HepG2 (cell line): ENCODE data around the gene DLEC1. TPM values are rescaled to one million over a fixed set of nuclear protein-coding genes. Genes with fewer than 3 reads are reported as not detected.

Experiments used
- AHDC1 ChIP-seq: sonication (generic); formaldehyde crosslinking; IDR thresholded peaks from 2 replicates; pipeline ENCODE4 v1.5.1; 2020; ENCODE audit warnings: mild to moderate bottlenecking, missing genetic modification reagents, borderline replicate concordance
- ARID2 ChIP-seq: sonication (generic); formaldehyde crosslinking; IDR thresholded peaks from 2 replicates; pipeline ENCODE4 v1.8.1; 2022; ENCODE audit warnings: mild to moderate bottlenecking, missing genetic modification reagents, borderline replicate concordance
- CCAR2 ChIP-seq: fragments of 200-400 bp; formaldehyde crosslinking; optimal IDR thresholded peaks from 2 replicates; pipeline ENCODE3; 2018; ENCODE audit warnings: low read depth, mild to moderate bottlenecking, low read length, moderate library complexity
- CCDC6 ChIP-seq: sonication (generic); formaldehyde crosslinking; IDR thresholded peaks from 2 replicates; pipeline ENCODE4 v1.8.1; 2022; ENCODE audit warnings: mild to moderate bottlenecking, missing genetic modification reagents, moderate library complexity
- CERS6 ChIP-seq: sonication (generic); formaldehyde crosslinking; IDR thresholded peaks from 2 replicates; pipeline ENCODE4 v1.5.0; 2020; ENCODE audit warnings: missing genetic modification reagents
- FOSL1 ChIP-seq: sonication (generic); formaldehyde crosslinking; IDR thresholded peaks from 2 replicates; pipeline ENCODE4 v1.9.0; 2021; ENCODE audit warnings: missing genetic modification reagents, borderline replicate concordance
- HES4 ChIP-seq: sonication (generic); formaldehyde crosslinking; IDR thresholded peaks from 2 replicates; pipeline ENCODE4 v1.9.0; 2021; ENCODE audit warnings: mild to moderate bottlenecking, missing genetic modification reagents, borderline replicate concordance
- KLF9 ChIP-seq: IDR thresholded peaks from 2 replicates; pipeline ENCODE4 v1.6.1; 2016; ENCODE audit warnings: low read depth
- MED8 ChIP-seq: sonication (generic); formaldehyde crosslinking; IDR thresholded peaks from 2 replicates; pipeline ENCODE4 v1.8.1; 2023; ENCODE audit warnings: mild to moderate bottlenecking, missing genetic modification reagents; ENCODE audit not compliant: insufficient replicate concordance
- NFE2L1 ChIP-seq: sonication (generic); formaldehyde crosslinking; IDR thresholded peaks from 2 replicates; pipeline ENCODE4 v1.4.0; 2020; ENCODE audit warnings: missing genetic modification reagents, mild to moderate bottlenecking, borderline replicate concordance
- PCBP1 ChIP-seq: fragments of 200-400 bp; formaldehyde crosslinking; IDR thresholded peaks from 2 replicates; pipeline ENCODE4 v1.6.1; 2017; ENCODE audit warnings: mild to moderate bottlenecking, low read depth, low read length, borderline replicate concordance
- POGZ ChIP-seq: sonication (generic); formaldehyde crosslinking; IDR thresholded peaks from 2 replicates; pipeline ENCODE4 v1.4.0; 2020; ENCODE audit warnings: mild to moderate bottlenecking, missing genetic modification reagents
- RCOR2 ChIP-seq: IDR thresholded peaks from 2 replicates; pipeline ENCODE4 v1.6.1; 2016; ENCODE audit warnings: missing biosample characterization, missing genetic modification reagents
- TAF1 ChIP-seq: sonication (generic); formaldehyde crosslinking; IDR thresholded peaks from 2 replicates; pipeline ENCODE4 v1.4.0; 2020; ENCODE audit warnings: missing genetic modification reagents
- TEAD2 ChIP-seq: sonication (generic); formaldehyde crosslinking; IDR thresholded peaks from 2 replicates; pipeline ENCODE4 v1.9.0; 2021; ENCODE audit warnings: missing genetic modification reagents
- XBP1 ChIP-seq: sonication (generic); formaldehyde crosslinking; IDR thresholded peaks from 2 replicates; pipeline ENCODE4 v1.5.0; 2020; ENCODE audit warnings: missing genetic modification reagents
- ZBTB34 ChIP-seq: sonication (generic); formaldehyde crosslinking; IDR thresholded peaks from 2 replicates; pipeline ENCODE4 v1.8.0; 2022; ENCODE audit warnings: mild to moderate bottlenecking, missing genetic modification reagents
- ZNF281 ChIP-seq: sonication (generic); formaldehyde crosslinking; IDR thresholded peaks from 2 replicates; pipeline ENCODE4 v1.4.0; 2020; ENCODE audit warnings: missing genetic modification reagents, borderline replicate concordance
- ZNF431 ChIP-seq: sonication (generic); formaldehyde crosslinking; IDR thresholded peaks from 2 replicates; pipeline ENCODE4 v1.9.0; 2022; ENCODE audit warnings: missing genetic modification reagents, low read depth, mild to moderate bottlenecking, borderline replicate concordance
- ZNF446 ChIP-seq: sonication (generic); formaldehyde crosslinking; IDR thresholded peaks from 2 replicates; pipeline ENCODE4 v1.5.0; 2020; ENCODE audit warnings: mild to moderate bottlenecking, missing genetic modification reagents
- ZNF670 ChIP-seq: sonication (generic); formaldehyde crosslinking; IDR thresholded peaks from 2 replicates; pipeline ENCODE4 v1.8.0; 2022; ENCODE audit warnings: mild to moderate bottlenecking, missing genetic modification reagents, borderline replicate concordance
- polyA plus RNA-seq, 8 experiments: library from polyadenylated mRNA; depleted of rRNA in 3 of 8; stranded (reverse) in 7 of 8; unstranded in 1 of 8; fragments of >200 nt; fragmentation: Illumina TruSeq in 4 of 8; extraction: Trizol in 4 of 8; gene quantifications; 2 replicates each; pipeline versions ENCODE4 v1.2.1 to v1.2.3, GENCODE V29; 2011 to 2016; ENCODE audit warnings: low read depth in 4 of 8, missing spikeins in 1 of 8, mixed read lengths in 1 of 8; ENCODE audit not compliant: insufficient read depth in 1 of 8
- total RNA-seq, 5 experiments: library from RNA; depleted of rRNA; stranded (reverse); fragments of >200 nt; fragmentation: Illumina TruSeq; extraction: Trizol; gene quantifications; 2 replicates each; pipeline ENCODE4 v1.2.3, GENCODE V29; 2016; ENCODE audit warnings: low read depth in 1 of 5

Gene DLEC1
- total and polyA plus RNA-seq, 2 of the 13 experiments (the other 11 are each of a cell fraction or from before 2014, with no cell fraction given) = 0.09 TPM; not detected in 1

- peak; percentile 58; the same call in 1 of the 2 replicates for TF ChIP-seq HES4
- peak; percentile 34 for TF ChIP-seq MED8 (CRISPR knock-in tag)
- 0 out of 2 replicates have a peak, but pooled peaks have one; percentile 5 for TF ChIP-seq ZNF431 (CRISPR knock-in tag)
- TF ChIP-seq FOSL1 = no peak
- no peak for TF ChIP-seq TEAD2
- TF ChIP-seq XBP1 (CRISPR knock-in tag) = no peak
- no peak for TF ChIP-seq ZNF670 (CRISPR knock-in tag)
- no peak for TF ChIP-seq CCDC6
- no peak for TF ChIP-seq RCOR2 (CRISPR knock-in tag)
- TF ChIP-seq KLF9 (CRISPR knock-in tag) = 0 out of 2 replicates have a peak, but pooled peaks have one; percentile 30
- no peak; the same call in 1 of the 2 replicates for TF ChIP-seq ZBTB34
- TF ChIP-seq AHDC1 (CRISPR knock-in tag) = no peak
- TF ChIP-seq ZNF446 = peak; percentile 69; the same call in 1 of the 2 replicates
- no peak for TF ChIP-seq PCBP1
- no peak for TF ChIP-seq POGZ (CRISPR knock-in tag)
- TF ChIP-seq CCAR2 = no peak
- TF ChIP-seq ZNF281 (CRISPR knock-in tag) = no peak
- no peak for TF ChIP-seq CERS6 (CRISPR knock-in tag)
- TF ChIP-seq ARID2 (CRISPR knock-in tag) = no peak
- TF ChIP-seq TAF1 (CRISPR knock-in tag) = no peak
- TF ChIP-seq NFE2L1 (CRISPR knock-in tag) = no peak
These were observed 125.6 kb downstream of the DLEC1 start (continued) for GRCh38 chr3:38164643-38164951.
